Neural progenitor cell (in vitro differentiated cells): ENCODE results near the gene TMEM218.

Experiments
- CTCF ChIP-seq: fragments of 200-600 bp; sonication (generic); IDR thresholded peaks from 2 replicates; pipeline ENCODE4 v1.5.1; 2017; ENCODE audit warnings: antibody characterized with exemption, mild to moderate bottlenecking
- EZH2 ChIP-seq: fragments of 200-600 bp; sonication (generic); IDR thresholded peaks from 2 replicates; pipeline ENCODE4 v1.6.1; 2017; ENCODE audit warnings: antibody characterized with exemption, mild to moderate bottlenecking, moderate library complexity
- EZH2phosphoT487 ChIP-seq: fragments of 200-600 bp; sonication (generic); IDR thresholded peaks from 2 replicates; pipeline ENCODE4 v1.6.1; 2017; ENCODE audit warnings: antibody characterized with exemption

- TF ChIP-seq CTCF (no peak), EZH2 (no peak), EZH2phosphoT487 (no peak)
Measured at GRCh38 chr11:125080531-125080911, 30.9 kb downstream of the TMEM218 start.
